Mammary epithelial cell (primary cell): ENCODE data around the gene FAM120AOS.

Experiments
- CTCF ChIP-seq, 2 donors: IDR thresholded peaks in 1 of 2; conservative IDR thresholded peaks in 1 of 2; 2 replicates each; pipeline ENCODE4 v1.5.1; 2011 to 2012; ENCODE audit warnings: inconsistent platforms in 2 of 2, low read length in 2 of 2, mild to moderate bottlenecking in 2 of 2, control low read depth in 1 of 2, low read depth in 1 of 2; ENCODE audit not compliant: insufficient read depth in 1 of 2; ENCODE audit errors: extremely low read depth in 1 of 2
- EZH2 ChIP-seq: IDR thresholded peaks from 2 replicates; pipeline ENCODE4 v1.6.1; 2012; ENCODE audit warnings: low read length, inconsistent platforms, borderline replicate concordance

DNA sequence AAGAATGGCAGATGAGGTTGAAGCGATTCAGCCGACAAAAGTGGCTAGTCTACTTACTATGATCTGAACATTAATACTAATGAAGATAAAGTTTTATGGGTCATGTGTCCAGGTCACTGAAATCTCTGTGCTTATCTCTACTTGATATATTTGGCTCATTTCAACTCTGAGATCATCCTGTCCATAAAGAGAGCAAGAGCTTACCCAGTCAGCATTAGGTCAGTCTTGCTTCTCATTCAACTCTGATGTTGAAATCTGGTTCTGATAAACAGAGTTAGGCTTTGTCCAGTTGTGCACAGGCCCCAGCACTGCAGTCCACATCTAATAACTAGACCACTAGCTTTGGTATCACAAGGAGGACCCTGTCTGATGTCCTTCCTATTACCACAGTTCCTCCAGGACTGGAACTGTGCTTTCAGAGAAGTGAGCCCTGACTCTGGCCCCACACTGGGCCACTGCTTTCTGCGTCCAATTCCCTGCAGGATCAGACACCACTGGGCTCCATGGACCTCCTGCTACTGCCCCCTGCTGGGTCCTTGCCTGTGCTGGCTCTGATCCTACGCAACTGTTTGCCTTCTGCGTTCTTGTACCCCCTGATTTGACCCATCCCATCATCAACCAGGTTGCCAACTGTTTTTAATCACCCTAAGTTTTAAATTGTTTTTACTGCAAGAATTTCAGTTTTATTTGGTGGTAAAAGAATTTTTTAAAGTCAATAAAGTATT is 25.6 kb downstream of the FAM120AOS start:
- no peak for TF ChIP-seq CTCF (conservative IDR thresholded peaks at IDR 0.05 in 1 of 2, IDR thresholded peaks at IDR 0.05 in 1 of 2; ENCODE audit: extremely low read depth in 1 of 2, insufficient read depth in 1 of 2, low read depth in 1 of 2, low read length in 2 of 2)
- TF ChIP-seq EZH2: no peak
